Measurements from ENCODE around the gene ROBO1. TPM values are rescaled to one million over a fixed set of nuclear protein-coding genes. Genes with fewer than 3 reads are reported as not detected.

Gene ROBO1
- total RNA-seq, 1 donor from 2014 or later = 66.5 TPM

DNA sequence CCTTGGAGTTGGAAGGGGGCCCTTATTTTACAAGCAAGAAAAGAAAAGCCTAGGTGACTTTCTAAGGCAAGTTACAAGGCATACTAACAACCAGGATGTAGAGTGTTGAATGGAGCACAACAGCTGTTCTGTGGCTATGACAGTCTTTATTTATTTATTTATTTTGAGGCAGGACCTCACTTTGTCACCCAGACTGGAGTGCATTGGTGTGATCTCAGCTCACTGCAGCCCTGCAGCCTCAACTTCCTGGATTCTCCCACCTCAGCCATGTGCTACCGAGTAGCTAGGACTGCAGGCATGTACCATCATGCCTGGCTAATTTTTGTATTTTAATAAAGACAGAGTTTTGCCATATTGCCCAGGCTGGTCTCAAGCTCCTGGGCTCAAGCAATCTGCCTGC is 973.4 kb downstream of the ROBO1 start:
- TF ChIP-seq POLR2A (IDR thresholded peaks at IDR 0.05) (no peak), POLR2AphosphoS5 (IDR thresholded peaks at IDR 0.05; ENCODE audit: insufficient read depth in 1 of 2, low read depth in 1 of 2) (no peak)
- TF ChIP-seq, protein P1, sequence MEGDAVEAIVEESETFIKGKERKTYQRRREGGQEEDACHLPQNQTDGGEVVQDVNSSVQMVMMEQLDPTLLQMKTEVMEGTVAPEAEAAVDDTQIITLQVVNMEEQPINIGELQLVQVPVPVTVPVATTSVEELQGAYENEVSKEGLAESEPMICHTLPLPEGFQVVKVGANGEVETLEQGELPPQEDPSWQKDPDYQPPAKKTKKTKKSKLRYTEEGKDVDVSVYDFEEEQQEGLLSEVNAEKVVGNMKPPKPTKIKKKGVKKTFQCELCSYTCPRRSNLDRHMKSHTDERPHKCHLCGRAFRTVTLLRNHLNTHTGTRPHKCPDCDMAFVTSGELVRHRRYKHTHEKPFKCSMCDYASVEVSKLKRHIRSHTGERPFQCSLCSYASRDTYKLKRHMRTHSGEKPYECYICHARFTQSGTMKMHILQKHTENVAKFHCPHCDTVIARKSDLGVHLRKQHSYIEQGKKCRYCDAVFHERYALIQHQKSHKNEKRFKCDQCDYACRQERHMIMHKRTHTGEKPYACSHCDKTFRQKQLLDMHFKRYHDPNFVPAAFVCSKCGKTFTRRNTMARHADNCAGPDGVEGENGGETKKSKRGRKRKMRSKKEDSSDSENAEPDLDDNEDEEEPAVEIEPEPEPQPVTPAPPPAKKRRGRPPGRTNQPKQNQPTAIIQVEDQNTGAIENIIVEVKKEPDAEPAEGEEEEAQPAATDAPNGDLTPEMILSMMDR (IDR thresholded peaks at IDR 0.05) = no peak
- Histone ChIP-seq H3K9me3 (no peaks in the 10 kb centered on the region), H3K36me3 (no peaks in the 10 kb centered on the region), H3K27ac (no peak overlapping the region), H3K4me1 (peaks cover 4% of the 10 kb centered on the region), H3K27me3 (no peaks in the 10 kb centered on the region), H3K4me3 (no peak overlapping the region)
- no peak for DNase-seq (ENCODE audit: extremely low spot score in 2 of 2)
- intact Hi-C loops (cut with DNase I) = no loop called here

DNA sequence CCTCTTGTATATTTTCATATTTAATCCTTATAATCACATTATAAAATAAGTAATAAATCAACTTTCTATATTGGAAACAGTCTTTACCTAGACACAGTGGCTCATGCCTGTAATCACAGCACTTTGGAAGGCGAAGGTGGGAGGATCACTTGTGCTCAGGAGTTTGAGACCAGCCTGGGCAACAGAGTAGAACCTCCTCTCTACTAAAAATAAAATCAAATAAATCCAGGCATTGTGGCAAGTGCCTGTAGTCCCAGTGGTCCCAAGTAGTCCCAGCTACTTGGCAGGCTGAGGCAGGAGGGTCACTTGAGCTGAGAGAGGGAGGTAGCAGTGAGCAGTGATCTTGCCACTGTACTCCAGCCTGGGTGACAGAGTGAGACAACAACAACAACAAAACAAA is 975.1 kb downstream of the ROBO1 start:
- no peak overlapping the region for H3K27ac ChIP-seq
- DNase-seq (ENCODE audit: extremely low spot score in 2 of 2) = no peak
- no peaks in the 10 kb centered on the region for H3K9me3 ChIP-seq
- intact Hi-C loops (cut with DNase I) = no loop called here
- TF ChIP-seq POLR2AphosphoS5 (IDR thresholded peaks at IDR 0.05; ENCODE audit: insufficient read depth in 1 of 2, low read depth in 1 of 2) = no peak
- TF ChIP-seq, protein P1 (IDR thresholded peaks at IDR 0.05) = no peak
- TF ChIP-seq POLR2A (IDR thresholded peaks at IDR 0.05) = no peak
- peaks cover 4% of the 10 kb centered on the region for H3K4me1 ChIP-seq
- H3K4me3 ChIP-seq = no peak overlapping the region
- H3K27me3 ChIP-seq = no peaks in the 10 kb centered on the region
- H3K36me3 ChIP-seq = no peaks in the 10 kb centered on the region

DNA sequence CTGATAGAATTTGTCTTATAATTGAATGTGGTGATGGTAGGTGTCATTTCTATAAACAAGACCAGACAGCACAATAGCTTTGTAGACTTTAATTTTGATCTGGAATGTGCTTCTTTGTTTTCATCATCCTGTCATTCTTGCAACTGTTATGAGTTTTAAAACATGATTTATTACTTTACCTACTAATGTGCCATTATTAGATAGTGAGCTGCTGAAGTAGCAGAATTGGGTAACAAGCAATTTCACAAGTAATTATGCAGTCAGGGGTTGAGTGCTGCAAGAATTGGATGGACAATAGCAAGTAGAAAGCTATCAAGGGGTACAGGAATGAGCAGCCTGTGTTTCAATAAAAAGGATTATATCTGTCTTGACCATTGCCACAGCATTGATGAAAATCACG is 975.6 kb downstream of the ROBO1 start:
- Histone ChIP-seq H3K9me3 (no peaks in the 10 kb centered on the region), H3K4me3 (no peak overlapping the region), H3K36me3 (no peaks in the 10 kb centered on the region), H3K27me3 (no peaks in the 10 kb centered on the region), H3K27ac (no peak overlapping the region), H3K4me1 (peaks cover 4% of the 10 kb centered on the region)
- DNase-seq (ENCODE audit: extremely low spot score in 2 of 2) = no peak
- TF ChIP-seq POLR2AphosphoS5 (IDR thresholded peaks at IDR 0.05; ENCODE audit: insufficient read depth in 1 of 2, low read depth in 1 of 2) (no peak), POLR2A (IDR thresholded peaks at IDR 0.05) (no peak)
- TF ChIP-seq, protein P1 (IDR thresholded peaks at IDR 0.05) = no peak
- intact Hi-C loops (cut with DNase I) = no loop called here

DNA sequence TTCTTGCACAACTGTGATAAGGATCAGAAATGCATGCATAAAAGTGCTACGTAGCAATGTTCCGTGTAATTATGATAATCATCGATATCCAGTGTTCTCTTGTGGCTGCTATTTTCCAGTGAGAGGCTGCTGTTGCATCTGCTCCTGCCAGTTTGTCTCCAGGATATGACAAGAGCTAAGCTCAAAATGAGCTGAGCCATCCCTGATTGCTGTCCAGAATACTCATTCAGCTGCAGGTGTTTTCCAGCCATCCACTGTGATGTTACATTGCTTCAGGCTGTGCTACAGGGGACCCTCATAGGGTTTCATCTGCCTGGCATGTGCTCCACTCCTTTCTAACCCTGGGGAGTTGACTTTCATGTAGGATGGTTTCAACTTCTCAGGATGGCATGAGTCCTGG is 976.0 kb downstream of the ROBO1 start:
- no peaks in the 10 kb centered on the region for H3K36me3 ChIP-seq
- intact Hi-C loops (cut with DNase I) = no loop called here
- no peak overlapping the region for H3K27ac ChIP-seq
- TF ChIP-seq, protein P1 (IDR thresholded peaks at IDR 0.05) = no peak
- TF ChIP-seq POLR2AphosphoS5 (IDR thresholded peaks at IDR 0.05; ENCODE audit: insufficient read depth in 1 of 2, low read depth in 1 of 2) (no peak), POLR2A (IDR thresholded peaks at IDR 0.05) (no peak)
- no peak for DNase-seq (ENCODE audit: extremely low spot score in 2 of 2)
- H3K4me3 ChIP-seq = no peak overlapping the region
- no peaks in the 10 kb centered on the region for H3K9me3 ChIP-seq
- peaks cover 4% of the 10 kb centered on the region for H3K4me1 ChIP-seq
- H3K27me3 ChIP-seq = no peaks in the 10 kb centered on the region

DNA sequence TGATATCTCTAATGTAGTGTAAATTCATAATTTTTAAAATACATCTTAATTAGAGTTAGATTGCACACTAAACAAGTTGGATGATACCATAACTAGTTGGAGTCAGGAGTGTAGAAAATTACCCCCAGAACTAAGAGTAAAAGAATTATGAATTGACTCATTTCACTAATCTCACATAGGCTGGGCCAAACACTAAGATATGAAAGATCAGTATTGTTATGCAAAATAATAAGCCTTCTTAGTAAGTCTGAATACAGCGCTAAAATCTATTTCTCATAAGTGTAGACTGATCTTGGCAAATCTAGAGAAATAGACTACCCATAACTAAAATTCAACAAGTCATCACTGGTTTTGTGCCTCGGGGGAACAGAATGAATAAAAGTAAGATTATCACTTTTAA is 979.0 kb downstream of the ROBO1 start:
- Histone ChIP-seq H3K27me3 (no peaks in the 10 kb centered on the region), H3K4me1 (no peaks in the 10 kb centered on the region), H3K4me3 (no peak overlapping the region), H3K27ac (no peak overlapping the region), H3K36me3 (no peaks in the 10 kb centered on the region), H3K9me3 (no peaks in the 10 kb centered on the region)
- TF ChIP-seq, protein P1 (IDR thresholded peaks at IDR 0.05) = no peak
- intact Hi-C loops (cut with DNase I) = no loop called here
- no peak for DNase-seq (ENCODE audit: extremely low spot score in 2 of 2)

Data from vagina (tissue), 2 donors.